HepG2 (cell line): ENCODE measurements around the gene COPS6. TPM values are rescaled to one million over a fixed set of nuclear protein-coding genes. Genes with fewer than 3 reads are reported as not detected.

Source experiments
- CREM ChIP-seq, 2 experiments: sonication (generic) in 1 of 2; formaldehyde crosslinking in 1 of 2; IDR thresholded peaks; 2 replicates each; pipeline versions ENCODE4 v1.4.0 to v1.6.1; 2016 to 2020; ENCODE audit warnings: antibody characterized with exemption in 1 of 2, mild to moderate bottlenecking in 1 of 2, missing genetic modification reagents in 1 of 2
- EED ChIP-seq: sonication (generic); formaldehyde crosslinking; IDR thresholded peaks from 2 replicates; pipeline ENCODE4 v1.5.0; 2020; ENCODE audit warnings: mild to moderate bottlenecking, missing genetic modification reagents
- ISL2 ChIP-seq: sonication (generic); formaldehyde crosslinking; IDR thresholded peaks from 2 replicates; pipeline ENCODE4 v1.5.0; 2020; ENCODE audit warnings: missing genetic modification reagents
- KDM5B ChIP-seq: sonication (generic); formaldehyde crosslinking; IDR thresholded peaks from 2 replicates; pipeline ENCODE4 v1.4.0; 2020; ENCODE audit warnings: missing genetic modification reagents, mild to moderate bottlenecking, borderline replicate concordance
- KLF11 ChIP-seq: IDR thresholded peaks from 2 replicates; pipeline ENCODE4 v1.6.1; 2016; ENCODE audit warnings: missing compliant biosample characterization
- KLF12 ChIP-seq: sonication (generic); formaldehyde crosslinking; IDR thresholded peaks from 2 replicates; pipeline ENCODE4 v1.4.0; 2020; ENCODE audit warnings: missing genetic modification reagents, borderline replicate concordance
- NKX3-1 ChIP-seq: sonication (generic); formaldehyde crosslinking; IDR thresholded peaks from 2 replicates; pipeline ENCODE4 v1.5.0; 2020; ENCODE audit warnings: missing genetic modification reagents
- SALL1 ChIP-seq: sonication (generic); formaldehyde crosslinking; IDR thresholded peaks from 2 replicates; pipeline ENCODE4 v1.8.0; 2022; ENCODE audit warnings: mild to moderate bottlenecking, missing genetic modification reagents
- SMAD9 ChIP-seq: sonication (generic); formaldehyde crosslinking; IDR thresholded peaks from 2 replicates; pipeline ENCODE4 v1.5.1; 2020; ENCODE audit warnings: mild to moderate bottlenecking, missing genetic modification reagents
- TBX3 ChIP-seq: fragments of 450-650 bp; IDR thresholded peaks from 2 replicates; pipeline ENCODE4 v1.6.1; 2017; ENCODE audit warnings: antibody characterized with exemption, mild to moderate bottlenecking, inconsistent platforms, borderline replicate concordance
- polyA plus RNA-seq, 8 experiments: library from polyadenylated mRNA; depleted of rRNA in 3 of 8; stranded (reverse) in 7 of 8; unstranded in 1 of 8; fragments of >200 nt; fragmentation: Illumina TruSeq in 4 of 8; extraction: Trizol in 4 of 8; gene quantifications; 2 replicates each; pipeline versions ENCODE4 v1.2.1 to v1.2.3, GENCODE V29; 2011 to 2016; ENCODE audit warnings: low read depth in 4 of 8, missing spikeins in 1 of 8, mixed read lengths in 1 of 8; ENCODE audit not compliant: insufficient read depth in 1 of 8
- total RNA-seq, 5 experiments: library from RNA; depleted of rRNA; stranded (reverse); fragments of >200 nt; fragmentation: Illumina TruSeq; extraction: Trizol; gene quantifications; 2 replicates each; pipeline ENCODE4 v1.2.3, GENCODE V29; 2016; ENCODE audit warnings: low read depth in 1 of 5
- TF ChIP-seq, protein P1 (sequence below): sonication (generic); formaldehyde crosslinking; IDR thresholded peaks from 2 replicates; pipeline ENCODE4 v1.4.0; 2020; ENCODE audit warnings: missing genetic modification reagents
- TF ChIP-seq, protein P2 (sequence below), 2 experiments: sonication (generic) in 1 of 2; formaldehyde crosslinking in 1 of 2; IDR thresholded peaks; 2 replicates each; pipeline versions ENCODE4 v1.6.1 to v1.9.0; 2014 to 2022; ENCODE audit warnings: antibody characterized with exemption in 1 of 2, borderline replicate concordance in 1 of 2, inconsistent platforms in 1 of 2, low read depth in 1 of 2, missing genetic modification reagents in 1 of 2
- TF ChIP-seq, protein P3 (sequence below): sonication (generic); formaldehyde crosslinking; IDR thresholded peaks from 2 replicates; pipeline ENCODE4 v1.5.1; 2020; ENCODE audit warnings: missing genetic modification reagents, mild to moderate bottlenecking, borderline replicate concordance
- TF ChIP-seq, protein P4 (sequence below): IDR thresholded peaks from 2 replicates; pipeline ENCODE4 v1.6.1; 2016; ENCODE audit warnings: missing compliant biosample characterization, missing genetic modification reagents, borderline replicate concordance
- TF ChIP-seq, protein P5 (sequence below): sonication (generic); formaldehyde crosslinking; IDR thresholded peaks from 2 replicates; pipeline ENCODE4 v1.4.0; 2020; ENCODE audit warnings: mild to moderate bottlenecking, missing genetic modification reagents

Gene COPS6
- total and polyA plus RNA-seq, 2 of the 13 experiments (the other 11 are each of a cell fraction or from before 2014, with no cell fraction given), result 33.4 to 117 TPM

- TF ChIP-seq KDM5B (CRISPR knock-in tag), result peak; percentile 59; the same call in 1 of the 2 replicates
- TF ChIP-seq TBX3, result 0 out of 2 replicates have a peak, but pooled peaks have one; percentile 27
- TF ChIP-seq EED (CRISPR knock-in tag), result no peak
- TF ChIP-seq SMAD9 (CRISPR knock-in tag), result no peak
- TF ChIP-seq, protein P1, sequence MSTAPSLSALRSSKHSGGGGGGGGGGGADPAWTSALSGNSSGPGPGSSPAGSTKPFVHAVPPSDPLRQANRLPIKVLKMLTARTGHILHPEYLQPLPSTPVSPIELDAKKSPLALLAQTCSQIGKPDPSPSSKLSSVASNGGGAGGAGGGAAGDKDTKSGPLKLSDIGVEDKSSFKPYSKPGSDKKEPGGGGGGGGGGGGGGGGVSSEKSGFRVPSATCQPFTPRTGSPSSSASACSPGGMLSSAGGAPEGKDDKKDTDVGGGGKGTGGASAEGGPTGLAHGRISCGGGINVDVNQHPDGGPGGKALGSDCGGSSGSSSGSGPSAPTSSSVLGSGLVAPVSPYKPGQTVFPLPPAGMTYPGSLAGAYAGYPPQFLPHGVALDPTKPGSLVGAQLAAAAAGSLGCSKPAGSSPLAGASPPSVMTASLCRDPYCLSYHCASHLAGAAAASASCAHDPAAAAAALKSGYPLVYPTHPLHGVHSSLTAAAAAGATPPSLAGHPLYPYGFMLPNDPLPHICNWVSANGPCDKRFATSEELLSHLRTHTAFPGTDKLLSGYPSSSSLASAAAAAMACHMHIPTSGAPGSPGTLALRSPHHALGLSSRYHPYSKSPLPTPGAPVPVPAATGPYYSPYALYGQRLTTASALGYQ, result no peak; the same call in 1 of the 2 replicates
- no peak for TF ChIP-seq ISL2 (CRISPR knock-in tag)
- peak; percentile 26; the same call in 1 of the 2 replicates for TF ChIP-seq CREM (IDR thresholded peaks at IDR 0.05)
- no peak for TF ChIP-seq CREM (CRISPR knock-in tag; IDR thresholded peaks at IDR 0.05)
- peak; percentile 70; the same call in 1 of the 2 replicates for TF ChIP-seq NKX3-1 (CRISPR knock-in tag)
- TF ChIP-seq, protein P2, sequence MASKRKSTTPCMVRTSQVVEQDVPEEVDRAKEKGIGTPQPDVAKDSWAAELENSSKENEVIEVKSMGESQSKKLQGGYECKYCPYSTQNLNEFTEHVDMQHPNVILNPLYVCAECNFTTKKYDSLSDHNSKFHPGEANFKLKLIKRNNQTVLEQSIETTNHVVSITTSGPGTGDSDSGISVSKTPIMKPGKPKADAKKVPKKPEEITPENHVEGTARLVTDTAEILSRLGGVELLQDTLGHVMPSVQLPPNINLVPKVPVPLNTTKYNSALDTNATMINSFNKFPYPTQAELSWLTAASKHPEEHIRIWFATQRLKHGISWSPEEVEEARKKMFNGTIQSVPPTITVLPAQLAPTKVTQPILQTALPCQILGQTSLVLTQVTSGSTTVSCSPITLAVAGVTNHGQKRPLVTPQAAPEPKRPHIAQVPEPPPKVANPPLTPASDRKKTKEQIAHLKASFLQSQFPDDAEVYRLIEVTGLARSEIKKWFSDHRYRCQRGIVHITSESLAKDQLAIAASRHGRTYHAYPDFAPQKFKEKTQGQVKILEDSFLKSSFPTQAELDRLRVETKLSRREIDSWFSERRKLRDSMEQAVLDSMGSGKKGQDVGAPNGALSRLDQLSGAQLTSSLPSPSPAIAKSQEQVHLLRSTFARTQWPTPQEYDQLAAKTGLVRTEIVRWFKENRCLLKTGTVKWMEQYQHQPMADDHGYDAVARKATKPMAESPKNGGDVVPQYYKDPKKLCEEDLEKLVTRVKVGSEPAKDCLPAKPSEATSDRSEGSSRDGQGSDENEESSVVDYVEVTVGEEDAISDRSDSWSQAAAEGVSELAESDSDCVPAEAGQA (IDR thresholded peaks at IDR 0.05; ENCODE audit: low read depth), result peak; percentile 87
- TF ChIP-seq, protein P2 (CRISPR knock-in tag; IDR thresholded peaks at IDR 0.05; ENCODE audit: borderline replicate concordance), result peak; percentile 73; the same call in 1 of the 2 replicates
- 0 out of 2 replicates have a peak, but pooled peaks have one; percentile 48 for TF ChIP-seq KLF11 (CRISPR knock-in tag)
- TF ChIP-seq, protein P3, sequence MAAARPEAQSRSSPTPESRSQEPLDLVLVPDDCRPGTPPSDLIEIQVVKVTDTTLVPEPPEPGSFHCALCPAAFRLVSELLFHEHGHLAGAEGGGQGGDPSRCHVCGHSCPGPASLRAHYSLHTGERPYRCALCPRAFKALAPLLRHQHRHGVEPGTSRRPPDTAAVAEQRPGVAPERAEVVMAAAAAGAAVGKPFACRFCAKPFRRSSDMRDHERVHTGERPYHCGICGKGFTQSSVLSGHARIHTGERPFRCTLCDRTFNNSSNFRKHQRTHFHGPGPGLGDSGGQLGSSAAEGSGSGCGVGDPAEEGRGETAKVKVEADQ (CRISPR knock-in tag), result 0 out of 2 replicates have a peak, but pooled peaks have one; percentile 16
- peak; percentile 88 for TF ChIP-seq KLF12 (CRISPR knock-in tag)
- TF ChIP-seq, protein P4, sequence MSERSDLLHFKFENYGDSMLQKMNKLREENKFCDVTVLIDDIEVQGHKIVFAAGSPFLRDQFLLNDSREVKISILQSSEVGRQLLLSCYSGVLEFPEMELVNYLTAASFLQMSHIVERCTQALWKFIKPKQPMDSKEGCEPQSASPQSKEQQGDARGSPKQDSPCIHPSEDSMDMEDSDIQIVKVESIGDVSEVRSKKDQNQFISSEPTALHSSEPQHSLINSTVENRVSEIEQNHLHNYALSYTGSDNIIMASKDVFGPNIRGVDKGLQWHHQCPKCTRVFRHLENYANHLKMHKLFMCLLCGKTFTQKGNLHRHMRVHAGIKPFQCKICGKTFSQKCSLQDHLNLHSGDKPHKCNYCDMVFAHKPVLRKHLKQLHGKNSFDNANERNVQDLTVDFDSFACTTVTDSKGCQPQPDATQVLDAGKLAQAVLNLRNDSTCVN (CRISPR knock-in tag), result 0 out of 2 replicates have a peak, but pooled peaks have one; percentile 47
- TF ChIP-seq SALL1 (CRISPR knock-in tag), result 0 out of 2 replicates have a peak, but pooled peaks have one; percentile 41
- TF ChIP-seq, protein P5, sequence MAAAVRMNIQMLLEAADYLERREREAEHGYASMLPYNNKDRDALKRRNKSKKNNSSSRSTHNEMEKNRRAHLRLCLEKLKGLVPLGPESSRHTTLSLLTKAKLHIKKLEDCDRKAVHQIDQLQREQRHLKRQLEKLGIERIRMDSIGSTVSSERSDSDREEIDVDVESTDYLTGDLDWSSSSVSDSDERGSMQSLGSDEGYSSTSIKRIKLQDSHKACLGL, result peak; percentile 76
These were observed 38.4 kb downstream of the COPS6 start, which contains the start of gene MBLAC1 (continued) for GRCh38 chr7:100126931-100127865.
